Measurements from ENCODE around the gene CSRP1. TPM values are rescaled to one million over a fixed set of nuclear protein-coding genes. Genes with fewer than 3 reads are reported as not detected.

The CSRP1 gene
- total RNA-seq, 4 donors from 2014 or later = 913 to 2,516 (median 1,349) TPM

DNA sequence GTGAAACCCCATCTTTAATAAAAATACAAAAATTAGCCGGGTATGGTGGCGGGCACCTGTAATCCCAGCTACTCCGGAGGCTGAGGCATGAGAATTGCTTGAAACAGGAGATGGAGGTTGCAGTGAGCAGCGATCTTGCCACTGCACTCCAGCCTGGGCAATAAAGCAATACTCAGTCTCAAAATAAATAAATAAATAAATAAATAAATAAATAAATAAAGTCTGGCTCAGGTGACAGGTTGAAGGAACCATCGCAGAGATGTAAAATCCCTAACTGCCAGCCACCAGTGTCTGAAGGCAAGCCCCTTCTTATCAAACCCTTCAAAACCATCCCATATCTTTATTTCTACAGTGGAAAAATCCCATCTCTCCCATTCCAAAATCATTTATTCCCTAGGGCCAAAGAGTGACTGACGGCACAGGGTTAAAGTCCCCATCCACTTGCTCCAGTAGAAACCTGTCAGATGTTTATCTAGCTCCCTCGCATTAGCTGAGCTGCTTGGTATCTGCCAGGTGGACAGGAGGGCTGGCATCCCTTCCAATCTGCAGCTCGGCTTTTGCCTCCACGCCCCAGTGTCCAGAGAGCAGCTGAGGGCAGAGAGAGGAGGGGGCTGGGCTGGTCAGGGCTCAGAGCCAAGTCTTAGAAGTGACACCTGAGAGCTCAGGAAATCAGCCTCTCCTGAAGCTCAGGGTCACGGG lies 5.0 kb downstream of the CSRP1 start:
- no peaks in the 10 kb centered on the region for H3K36me3 ChIP-seq
- intact Hi-C loops (cut with DNase I; ENCODE audit: low total_unique reads) = no loop called here
- H3K27me3 ChIP-seq = no peaks in the 10 kb centered on the region
- H3K27ac ChIP-seq = peak overlapping the region; percentile 97 to 99
- H3K4me1 ChIP-seq = peaks cover 8 to 18% of the 10 kb centered on the region in 2 donors
- no peaks in the 10 kb centered on the region for H3K9me3 ChIP-seq
- H3K4me3 ChIP-seq = peak overlapping the region; percentile 25 to 93
- TF ChIP-seq, protein P1, sequence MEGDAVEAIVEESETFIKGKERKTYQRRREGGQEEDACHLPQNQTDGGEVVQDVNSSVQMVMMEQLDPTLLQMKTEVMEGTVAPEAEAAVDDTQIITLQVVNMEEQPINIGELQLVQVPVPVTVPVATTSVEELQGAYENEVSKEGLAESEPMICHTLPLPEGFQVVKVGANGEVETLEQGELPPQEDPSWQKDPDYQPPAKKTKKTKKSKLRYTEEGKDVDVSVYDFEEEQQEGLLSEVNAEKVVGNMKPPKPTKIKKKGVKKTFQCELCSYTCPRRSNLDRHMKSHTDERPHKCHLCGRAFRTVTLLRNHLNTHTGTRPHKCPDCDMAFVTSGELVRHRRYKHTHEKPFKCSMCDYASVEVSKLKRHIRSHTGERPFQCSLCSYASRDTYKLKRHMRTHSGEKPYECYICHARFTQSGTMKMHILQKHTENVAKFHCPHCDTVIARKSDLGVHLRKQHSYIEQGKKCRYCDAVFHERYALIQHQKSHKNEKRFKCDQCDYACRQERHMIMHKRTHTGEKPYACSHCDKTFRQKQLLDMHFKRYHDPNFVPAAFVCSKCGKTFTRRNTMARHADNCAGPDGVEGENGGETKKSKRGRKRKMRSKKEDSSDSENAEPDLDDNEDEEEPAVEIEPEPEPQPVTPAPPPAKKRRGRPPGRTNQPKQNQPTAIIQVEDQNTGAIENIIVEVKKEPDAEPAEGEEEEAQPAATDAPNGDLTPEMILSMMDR (IDR thresholded peaks at IDR 0.05) = no peak
- peak in 1 of 2 donors; percentile 8 for TF ChIP-seq POLR2A (IDR thresholded peaks at IDR 0.05)
- DNase-seq = peak; percentile 49 to 69

DNA sequence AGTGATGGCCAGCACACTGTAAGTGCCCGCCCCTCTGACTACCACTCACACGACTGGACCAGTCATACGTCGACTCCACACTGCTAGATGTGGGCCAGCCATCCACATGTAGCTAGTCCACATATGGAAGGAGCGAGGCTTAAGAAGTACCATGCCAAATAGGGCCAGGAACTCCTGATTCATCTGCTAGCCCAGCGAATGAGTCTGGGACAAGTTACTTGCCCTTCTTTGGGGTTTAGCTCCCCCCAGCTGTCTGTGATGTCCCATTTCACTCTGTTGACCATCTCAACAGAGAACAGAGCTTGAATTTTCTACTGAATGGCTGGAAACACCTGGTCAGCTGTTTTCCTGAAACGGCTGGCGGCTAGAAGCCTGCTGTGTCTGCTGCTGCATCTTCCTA lies 5.8 kb downstream of the CSRP1 start:
- H3K4me1 ChIP-seq = peaks cover 15 to 18% of the 10 kb centered on the region in 2 donors
- TF ChIP-seq, protein P1 (IDR thresholded peaks at IDR 0.05) = no peak
- no peak for TF ChIP-seq POLR2A (IDR thresholded peaks at IDR 0.05)
- no peaks in the 10 kb centered on the region for H3K9me3 ChIP-seq
- peak in 1 of 2 donors; percentile 78 for DNase-seq
- H3K4me3 ChIP-seq = peak overlapping the region; percentile 25 to 93
- intact Hi-C loops (cut with DNase I; ENCODE audit: low total_unique reads) = no loop called here
- no peaks in the 10 kb centered on the region for H3K27me3 ChIP-seq
- no peaks in the 10 kb centered on the region for H3K36me3 ChIP-seq
- H3K27ac ChIP-seq = peak overlapping the region; percentile 97 to 99

DNA sequence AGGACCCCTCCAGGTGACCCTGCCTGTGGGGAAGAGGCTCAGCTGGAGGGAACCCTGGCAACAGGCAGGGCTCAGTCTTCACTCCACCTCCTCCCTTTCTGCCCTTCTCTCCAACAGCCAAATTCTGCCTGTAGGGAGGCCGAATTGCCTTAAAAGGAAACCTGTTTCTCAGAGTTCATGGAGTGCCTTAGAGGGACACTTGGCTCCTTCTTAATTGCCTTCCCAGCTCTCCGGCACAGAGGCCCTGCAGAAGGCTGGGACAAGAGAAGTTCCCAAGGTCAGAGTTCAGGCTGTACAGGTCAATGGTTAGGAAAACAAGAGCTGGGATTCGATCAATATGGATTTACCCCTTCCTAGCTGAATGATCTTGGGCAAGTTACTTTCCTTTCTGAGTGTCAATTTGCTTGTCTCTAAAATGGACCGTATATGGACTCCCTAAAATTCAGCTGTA lies 6.2 kb downstream of the CSRP1 start:
- intact Hi-C loops (cut with DNase I; ENCODE audit: low total_unique reads) = no loop called here
- Histone ChIP-seq H3K4me1 (peaks cover 15 to 20% of the 10 kb centered on the region in 2 donors), H3K9me3 (no peaks in the 10 kb centered on the region), H3K4me3 (peak overlapping the region; percentile 0 to 93), H3K36me3 (no peaks in the 10 kb centered on the region), H3K27me3 (no peaks in the 10 kb centered on the region), H3K27ac (peak overlapping the region; percentile 97 to 99)
- TF ChIP-seq, protein P1 (IDR thresholded peaks at IDR 0.05) = peak in 1 of 4 experiments; percentile 11
- TF ChIP-seq POLR2A (IDR thresholded peaks at IDR 0.05) = peak; percentile 16 to 28
- DNase-seq = peak; percentile 62 to 73

DNA sequence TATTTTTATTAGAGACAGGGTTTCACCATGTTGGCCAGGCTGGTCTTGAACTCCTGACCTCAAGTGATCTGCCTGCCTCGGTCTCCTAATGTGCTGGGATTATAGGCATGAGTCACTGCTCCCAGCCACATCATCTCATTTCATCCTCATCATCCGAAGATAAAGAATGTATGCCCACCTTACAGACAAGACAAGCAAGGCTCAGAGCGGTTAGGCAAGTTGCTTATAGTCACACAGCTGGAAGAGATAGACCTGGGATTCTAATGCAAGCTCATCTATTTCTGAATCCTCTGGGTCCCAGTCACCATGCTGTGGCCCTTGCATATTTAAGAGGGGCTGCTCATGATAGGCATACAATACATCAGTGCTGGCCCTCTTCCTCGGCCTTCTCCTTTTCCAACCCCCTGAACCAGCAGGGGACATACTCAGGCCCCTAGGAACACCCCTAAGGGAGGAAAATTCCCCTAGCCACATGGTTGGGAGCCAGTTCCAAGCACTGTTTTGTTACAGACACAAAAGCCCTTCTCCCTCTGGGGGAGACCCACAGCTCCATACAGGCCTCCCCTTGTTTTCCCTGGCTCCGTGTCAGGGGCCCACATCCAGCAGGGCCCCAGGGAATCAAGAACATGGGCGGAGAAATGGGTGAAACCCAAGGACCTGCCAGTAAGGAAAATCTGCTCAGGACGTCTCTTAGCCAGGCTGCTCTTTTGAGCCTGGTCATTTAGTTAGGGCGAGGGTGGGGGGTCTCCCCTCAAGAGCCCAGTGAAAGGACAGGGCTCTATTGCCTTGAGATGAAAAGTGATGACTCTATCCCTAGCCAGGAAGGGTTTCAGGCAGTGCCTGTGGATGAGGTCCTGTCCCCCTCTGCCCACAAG lies 6.9 kb downstream of the CSRP1 start:
- Histone ChIP-seq H3K36me3 (no peaks in the 10 kb centered on the region), H3K4me3 (peak overlapping the region; percentile 0 to 93), H3K9me3 (no peaks in the 10 kb centered on the region), H3K4me1 (peaks cover 22 to 27% of the 10 kb centered on the region in 2 donors), H3K27ac (peak overlapping the region; percentile 97 to 99), H3K27me3 (no peaks in the 10 kb centered on the region)
- TF ChIP-seq, protein P1 (IDR thresholded peaks at IDR 0.05) = no peak
- TF ChIP-seq POLR2A (IDR thresholded peaks at IDR 0.05) = no peak
- peak in 1 of 2 donors; percentile 64 for DNase-seq
- intact Hi-C loops (cut with DNase I; ENCODE audit: low total_unique reads) = no loop called here
